D341Med (cell line): Measurements from ENCODE around the gene SFI1.
"Not testable (repeated sequence)": the region's sequence is repeated elsewhere in the genome, so short reads cannot be mapped to it uniquely, and the experiment has no call there.

Source experiments
- DNase-seq: peaks from one replicate; pipeline ENCODE4 v3.0.0; 2012; ENCODE audit warnings: low spot score

Gene SFI1

DNA sequence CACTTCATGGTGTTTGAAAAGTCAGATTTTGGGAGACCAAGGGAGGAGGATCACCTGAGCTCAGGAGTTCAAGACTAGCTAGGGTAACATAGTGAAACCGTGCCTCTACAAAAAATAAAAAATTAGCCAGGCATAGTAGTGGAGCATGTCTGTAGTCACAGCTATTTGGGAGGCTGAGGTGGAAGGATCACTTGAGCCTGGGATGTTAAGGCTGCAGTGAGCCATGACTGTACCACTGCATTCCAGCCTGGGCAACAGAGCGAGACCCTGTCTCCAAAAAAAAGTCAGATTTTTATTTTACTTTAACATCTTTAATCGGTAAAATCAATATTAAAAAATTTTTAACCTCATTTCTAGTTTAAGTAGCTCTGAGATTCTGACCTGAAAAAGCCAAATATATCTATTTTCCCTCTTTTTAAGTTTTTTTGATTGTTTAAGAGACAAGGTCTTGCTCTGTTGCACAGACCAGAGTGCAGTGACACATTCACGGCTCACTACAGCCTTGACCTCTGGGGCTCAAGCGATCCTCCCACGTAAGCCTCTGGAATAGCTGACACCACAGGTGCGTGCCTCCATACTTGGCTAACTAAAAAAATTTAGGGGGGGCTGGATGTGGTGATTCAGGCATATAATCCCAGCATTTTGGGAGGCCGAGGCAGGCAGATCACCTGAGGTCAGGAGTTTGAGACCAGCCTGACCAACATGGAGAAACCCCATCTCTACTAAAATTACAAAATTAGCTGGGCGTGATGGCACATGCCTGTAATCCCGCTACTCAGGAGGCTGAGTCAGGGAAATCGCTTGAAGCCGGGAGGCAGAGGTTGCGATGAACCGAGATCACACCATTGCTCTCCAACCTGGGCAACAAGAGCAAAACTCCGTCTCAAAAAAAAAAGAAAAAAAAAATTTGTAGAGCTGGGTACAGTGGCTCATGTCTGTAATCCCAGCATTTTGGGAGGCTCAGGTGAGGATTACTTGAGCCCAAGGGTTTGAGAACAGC is 48.4 kb downstream of the SFI1 start:
- DNase-seq, result no peak

DNA sequence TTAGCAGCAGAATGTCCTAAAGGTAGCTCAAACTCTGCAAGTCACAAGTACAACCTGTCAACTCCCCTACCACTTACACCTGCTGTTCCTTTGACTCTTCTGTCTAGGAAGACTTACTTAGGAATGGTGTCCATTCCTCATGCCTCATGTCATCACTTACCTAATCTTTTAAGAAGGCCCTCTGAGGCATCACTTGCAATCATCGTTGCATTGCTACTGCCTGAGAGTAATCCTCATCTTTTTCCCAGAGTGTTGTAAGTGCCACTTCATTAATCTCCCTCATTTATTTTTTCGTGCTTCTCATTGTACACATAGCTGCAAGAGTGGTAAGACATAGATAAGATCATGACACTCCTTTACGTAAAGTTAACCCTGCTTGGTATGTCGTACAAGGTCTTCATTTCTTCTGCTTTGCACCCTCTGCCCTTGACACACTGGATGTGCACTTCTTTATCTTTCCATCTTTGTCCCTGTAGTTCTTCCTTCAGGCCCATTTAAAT is 54.6 kb downstream of the SFI1 start:
- peak; percentile 30 for DNase-seq

DNA sequence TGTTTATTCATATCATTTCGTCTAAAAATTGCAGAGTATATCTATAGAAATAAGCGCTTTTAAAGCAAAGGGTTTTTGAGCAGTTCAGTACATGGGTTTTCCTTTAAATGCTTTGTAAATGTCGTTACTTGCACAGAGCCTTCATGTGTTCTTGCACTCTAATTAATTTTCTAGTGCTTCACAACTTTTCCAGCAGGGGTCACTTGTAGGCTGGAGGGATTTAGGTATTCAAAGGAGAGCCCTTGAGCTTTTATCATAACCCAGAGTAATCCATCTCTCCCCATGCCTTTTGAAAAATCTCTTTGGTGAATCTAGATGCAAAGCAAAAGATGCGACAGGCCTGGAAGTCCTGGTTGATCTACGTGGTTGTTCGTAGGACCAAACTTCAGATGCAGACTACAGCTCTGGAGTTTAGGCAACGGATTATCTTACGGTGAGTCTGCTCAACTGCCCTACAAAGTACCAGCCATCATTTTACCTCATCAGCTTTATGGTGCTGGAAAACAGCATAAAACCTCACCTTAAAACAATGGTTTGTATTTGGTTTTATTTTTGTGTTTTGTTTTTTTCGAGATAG is 60.4 kb downstream of the SFI1 start:
- DNase-seq, result peak; percentile 69

GRCh38 chr22:31558546-31558945 is 62.2 kb downstream of the SFI1 start:
- not testable (repeated sequence) for DNase-seq

- DNase-seq, result peak; percentile 90
These were observed 65.0 kb downstream of the SFI1 start for GRCh38 chr22:31561238-31561887.

DNA sequence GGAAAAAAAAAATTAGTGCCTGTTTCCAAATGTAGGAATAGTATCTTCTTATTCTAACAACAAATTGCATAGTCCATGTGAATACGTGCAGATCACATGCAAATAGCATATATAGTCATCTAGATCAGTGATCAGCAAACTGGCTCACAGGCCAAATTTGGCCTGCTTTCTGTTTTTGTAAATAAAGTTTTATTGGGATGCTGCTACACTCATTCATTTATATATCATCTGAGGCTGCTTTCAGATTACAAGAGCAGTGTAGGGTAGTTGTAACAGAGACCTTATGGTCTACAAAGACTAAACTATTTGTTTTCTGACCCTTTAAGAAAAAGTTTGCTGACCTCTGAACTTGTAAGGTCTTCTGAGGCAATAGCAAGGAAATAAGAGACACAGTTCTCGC is 65.6 kb downstream of the SFI1 start:
- DNase-seq, result no peak

GRCh38 chr22:31566484-31566883 is 70.1 kb downstream of the SFI1 start:
- no peak for DNase-seq

- DNase-seq, result no peak
These were observed 70.9 kb downstream of the SFI1 start for GRCh38 chr22:31567196-31567595.

DNA sequence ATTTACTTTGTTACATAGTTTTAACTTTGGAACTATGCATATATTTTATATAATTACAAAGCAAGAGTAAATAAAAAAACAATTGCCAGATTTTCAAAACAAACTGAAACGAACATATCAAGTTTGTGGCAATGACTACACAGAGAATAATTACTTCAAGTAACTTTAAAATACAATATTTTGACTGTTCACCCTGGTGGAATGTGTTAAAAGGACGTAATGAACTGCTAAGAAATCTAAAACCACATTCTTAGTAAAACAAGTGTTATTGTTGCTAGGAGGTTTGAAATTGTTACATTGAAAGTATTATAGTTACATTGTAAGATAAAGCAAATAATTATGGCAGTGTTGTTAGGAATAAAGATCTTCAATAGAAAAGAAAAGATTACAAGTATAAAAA is 71.4 kb downstream of the SFI1 start:
- no peak for DNase-seq

DNA sequence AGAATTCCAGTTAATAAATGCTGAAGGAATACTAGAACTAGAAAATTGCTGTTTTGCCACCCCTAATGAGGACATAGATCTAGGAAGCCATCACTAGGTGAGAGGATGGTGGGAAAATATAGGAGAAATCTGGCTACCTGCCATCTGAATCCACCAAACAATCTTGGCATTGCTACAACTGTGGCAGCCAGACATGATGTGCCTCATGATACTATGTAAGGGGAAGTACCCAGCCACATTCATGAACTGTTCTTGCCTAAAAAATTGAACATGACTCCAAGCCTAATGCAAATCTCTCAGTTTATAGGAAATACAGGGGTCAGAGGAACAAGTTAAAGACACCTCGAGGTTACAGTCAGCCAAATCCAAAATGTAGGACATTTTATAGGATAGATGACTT is 72.8 kb downstream of the SFI1 start:
- DNase-seq, result no peak

DNA sequence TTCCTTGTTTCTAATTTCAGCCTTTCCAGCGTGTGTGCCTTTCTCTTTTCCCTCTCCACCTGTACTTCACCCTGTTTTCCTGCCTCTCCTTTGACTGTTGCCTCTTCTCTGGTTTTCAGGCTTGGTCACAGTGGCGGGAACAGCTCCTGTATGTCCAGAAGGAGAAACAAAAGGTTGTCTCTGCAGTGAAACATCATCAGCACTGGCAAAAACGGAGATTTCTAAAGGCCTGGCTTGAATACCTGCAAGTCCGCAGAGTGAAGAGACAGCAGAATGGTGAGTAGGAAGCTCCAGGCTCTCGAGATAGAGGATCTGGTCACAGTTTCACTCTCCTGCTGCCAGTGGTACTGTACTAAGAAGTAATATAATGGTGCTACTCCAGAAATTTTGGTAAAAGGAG is 76.6 kb downstream of the SFI1 start:
- DNase-seq, result no peak

- no peak for DNase-seq
These were observed 77.8 kb downstream of the SFI1 start for GRCh38 chr22:31574055-31574670.

- DNase-seq, result no peak
These were observed 78.9 kb downstream of the SFI1 start for GRCh38 chr22:31575190-31575589.

- peak; percentile 84 for DNase-seq
These were observed 81.4 kb downstream of the SFI1 start for GRCh38 chr22:31577711-31578110.

DNA sequence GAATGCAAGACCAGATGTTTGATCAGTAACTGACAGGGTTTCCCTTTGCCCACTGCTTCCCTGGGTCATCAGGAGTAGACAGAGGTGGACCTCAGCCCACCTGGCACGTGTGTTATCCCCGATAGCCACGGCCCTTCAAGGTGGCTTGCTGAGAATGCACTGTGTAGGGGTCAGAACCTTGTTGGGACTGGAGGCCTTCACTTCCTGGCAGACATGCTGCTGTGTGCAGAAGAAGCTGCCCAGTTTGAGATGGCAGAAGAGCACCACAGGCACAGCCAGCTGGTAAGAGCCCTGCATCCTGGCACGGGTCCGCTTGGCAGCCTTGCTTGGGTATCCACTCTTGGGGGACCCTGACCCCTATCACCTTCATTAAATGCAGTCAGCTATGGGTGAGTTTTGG is 81.8 kb downstream of the SFI1 start:
- peak; percentile 54 for DNase-seq

DNA sequence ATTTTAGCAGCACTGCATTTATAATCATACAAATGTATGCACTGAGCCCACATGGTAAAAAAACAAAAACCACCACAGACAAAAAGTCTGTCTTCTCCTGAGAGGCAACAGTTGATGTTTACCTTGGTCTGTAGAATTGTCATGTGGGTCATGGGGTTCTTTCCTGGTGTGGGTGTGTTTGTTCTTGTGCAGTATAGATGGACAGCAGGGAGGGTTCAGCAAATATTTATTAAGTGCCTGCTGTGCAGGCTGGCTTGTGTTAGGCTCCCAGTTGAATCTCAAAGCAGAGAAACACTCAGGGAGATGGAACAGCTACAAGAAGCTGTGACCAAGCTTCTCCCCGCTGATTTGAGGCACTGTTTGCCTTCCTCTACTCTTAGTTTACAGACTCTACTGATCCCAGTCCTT is 83.5 kb downstream of the SFI1 start:
- no peak for DNase-seq

- DNase-seq, result no peak
These were observed 87.6 kb downstream of the SFI1 start for GRCh38 chr22:31583861-31584485.

GRCh38 chr22:31584804-31585160 is 88.4 kb downstream of the SFI1 start:
- no peak for DNase-seq

- no peak for DNase-seq
These were observed 89.0 kb downstream of the SFI1 start for GRCh38 chr22:31585161-31585859.

GRCh38 chr22:31586137-31586920 is 90.0 kb downstream of the SFI1 start:
- DNase-seq, result no peak
